ENCODE measurements around the gene CCDC50.

DNA sequence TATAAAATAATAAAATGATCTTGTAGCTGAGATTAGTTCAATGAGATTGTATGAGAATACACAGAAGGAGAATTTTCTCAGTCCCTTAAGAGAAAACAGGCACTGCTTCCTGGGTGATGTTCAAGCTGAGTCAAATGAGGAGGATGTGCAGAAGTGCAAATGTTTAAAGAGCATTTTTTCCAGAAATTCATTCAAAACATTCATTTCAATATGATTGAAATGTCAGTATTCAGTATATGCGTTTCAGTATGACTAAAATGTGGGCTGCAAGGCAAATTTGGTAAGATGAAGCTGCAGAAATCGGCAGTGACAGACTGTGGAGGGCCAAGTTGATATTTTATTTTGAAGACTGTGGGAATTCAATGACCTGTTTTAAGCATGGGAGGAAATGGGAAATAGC lies 112.5 kb downstream of the CCDC50 start:
- no peak for TF ChIP-seq CTCF (IDR thresholded peaks at IDR 0.05; ENCODE audit: insufficient read depth, low read depth, low read length)
- TF ChIP-seq EZH2 (IDR thresholded peaks at IDR 0.05; ENCODE audit: insufficient read depth, low read length), result no peak
